Activated naive CD4-positive, alpha-beta T cell treated with anti-CD3 and anti-CD28 coated beads, Interleukin-2, amount 50 U/mL, for 72 hours (primary cell): ENCODE measurements around the gene TTC1. TPM values are rescaled to one million over a fixed set of nuclear protein-coding genes. Genes with fewer than 3 reads are reported as not detected.
"Not testable (repeated sequence)": the region's sequence is repeated elsewhere in the genome, so short reads cannot be mapped to it uniquely, and the experiment has no call there.

Experiments used
- ATAC-seq, 2 donors: fragments of 150-1000 bp; cut with Tn5 transposase; 2 replicates each; pipeline ENCODE4 v1.10.0; 2021; ENCODE audit warnings: mild to moderate bottlenecking in 2 of 2, moderate library complexity in 2 of 2
- DNase-seq, 2 donors: peaks; one replicate each; pipeline ENCODE4 v3.0.0; 2021 to 2022; ENCODE audit warnings: low spot score in 2 of 2
- H3K27ac Mint-ChIP-seq, 2 donors: one replicate each; pipeline ENCODE4 v1.8.0; 2022; ENCODE audit warnings: mild to moderate bottlenecking in 2 of 2, mixed read lengths in 2 of 2
- H3K36me3 Mint-ChIP-seq, 2 donors: one replicate each; pipeline ENCODE4 v1.8.0; 2022; ENCODE audit warnings: mixed read lengths in 2 of 2
- H3K9me3 Mint-ChIP-seq, 2 donors: one replicate each; pipeline ENCODE4 v1.8.0; 2022; ENCODE audit warnings: mixed read lengths in 2 of 2
- total RNA-seq, 2 donors: library from RNA; stranded (reverse); gene quantifications; one replicate each; pipeline ENCODE4 v1.2.3, GENCODE V29; 2022

The TTC1 gene
- total RNA-seq, 2 donors from 2014 or later = 42.8 to 54.8 TPM

- ATAC-seq (no peak), DNase-seq (no peak)
- Mint-ChIP-seq H3K27ac (no peak overlapping the region), H3K36me3 (peaks cover 15 to 23% of the 10 kb centered on the region in 2 donors), H3K9me3 (no peaks in the 10 kb centered on the region)
These were observed 40.2 kb downstream of the TTC1 start for GRCh38 chr5:160049099-160049498.

GRCh38 chr5:160054047-160054446 is 45.1 kb downstream of the TTC1 start:
- H3K27ac Mint-ChIP-seq = no peak overlapping the region
- no peaks in the 10 kb centered on the region for H3K9me3 Mint-ChIP-seq
- DNase-seq (no peak), ATAC-seq (no peak)
- H3K36me3 Mint-ChIP-seq = peaks cover 15 to 18% of the 10 kb centered on the region in 2 donors

GRCh38 chr5:160054831-160055230 is 45.9 kb downstream of the TTC1 start:
- no peak for ATAC-seq
- DNase-seq = no peak
- Mint-ChIP-seq H3K36me3 (peaks cover 13 to 20% of the 10 kb centered on the region in 2 donors), H3K9me3 (no peaks in the 10 kb centered on the region), H3K27ac (no peak overlapping the region)

GRCh38 chr5:160057256-160057655 is 48.3 kb downstream of the TTC1 start:
- no peaks in the 10 kb centered on the region for H3K9me3 Mint-ChIP-seq

GRCh38 chr5:160060001-160060400 is 51.1 kb downstream of the TTC1 start:
- no peak for DNase-seq
- H3K36me3 Mint-ChIP-seq = peaks cover 5% of the 10 kb centered on the region in 2 donors
- no peak overlapping the region for H3K27ac Mint-ChIP-seq
- H3K9me3 Mint-ChIP-seq = no peaks in the 10 kb centered on the region
- no peak for ATAC-seq

More at GRCh38 chr5:160057256-160057655, 48.3 kb downstream of the TTC1 start:
- Mint-ChIP-seq H3K36me3 (peaks cover 4 to 11% of the 10 kb centered on the region in 2 donors), H3K27ac (no peak overlapping the region)
- ATAC-seq (no peak), DNase-seq (no peak)

- DNase-seq = no peak
- H3K36me3 Mint-ChIP-seq = peaks cover 5% of the 10 kb centered on the region in 2 donors
- no peak for ATAC-seq
These were observed 52.8 kb downstream of the TTC1 start for GRCh38 chr5:160061770-160062169.

GRCh38 chr5:160064417-160064810 is 55.5 kb downstream of the TTC1 start:
- DNase-seq = no peak
- ATAC-seq = no peak
- Mint-ChIP-seq H3K9me3 (no peaks in the 10 kb centered on the region), H3K36me3 (peaks cover 3 to 5% of the 10 kb centered on the region in 2 donors), H3K27ac (no peak overlapping the region)

More at GRCh38 chr5:160061770-160062169, 52.8 kb downstream of the TTC1 start:
- Mint-ChIP-seq H3K27ac (peak overlapping the region in 1 of 2 donors; percentile 7), H3K9me3 (no peaks in the 10 kb centered on the region)

GRCh38 chr5:160064995-160065614 is 56.2 kb downstream of the TTC1 start:
- ATAC-seq (no peak), DNase-seq (no peak)
- H3K27ac Mint-ChIP-seq = no peak overlapping the region
- peaks cover 0 to 5% of the 10 kb centered on the region in 2 donors for H3K36me3 Mint-ChIP-seq
- no peaks in the 10 kb centered on the region for H3K9me3 Mint-ChIP-seq

- not testable (repeated sequence) for DNase-seq, H3K9me3 Mint-ChIP-seq, H3K27ac Mint-ChIP-seq, ATAC-seq, H3K36me3 Mint-ChIP-seq
These were observed 60.2 kb downstream of the TTC1 start for GRCh38 chr5:160069120-160069519.

GRCh38 chr5:160071516-160071915 is 62.6 kb downstream of the TTC1 start:
- ATAC-seq (no peak), DNase-seq (no peak)
- Mint-ChIP-seq H3K36me3 (no peaks in the 10 kb centered on the region), H3K27ac (no peak overlapping the region), H3K9me3 (no peaks in the 10 kb centered on the region)

- no peak overlapping the region for H3K27ac Mint-ChIP-seq
- no peak for DNase-seq
- no peaks in the 10 kb centered on the region for H3K36me3 Mint-ChIP-seq
- ATAC-seq = no peak
- H3K9me3 Mint-ChIP-seq = no peaks in the 10 kb centered on the region
These were observed 63.0 kb downstream of the TTC1 start for GRCh38 chr5:160071916-160072315.

- no peak for ATAC-seq
- no peak for DNase-seq
- Mint-ChIP-seq H3K9me3 (no peaks in the 10 kb centered on the region), H3K36me3 (no peaks in the 10 kb centered on the region), H3K27ac (no peak overlapping the region)
These were observed 66.1 kb downstream of the TTC1 start for GRCh38 chr5:160075073-160075472.

- ATAC-seq = no peak
- H3K27ac Mint-ChIP-seq = no peak overlapping the region
- no peak for DNase-seq
- no peaks in the 10 kb centered on the region for H3K9me3 Mint-ChIP-seq
- no peaks in the 10 kb centered on the region for H3K36me3 Mint-ChIP-seq
These were observed 68.1 kb downstream of the TTC1 start for GRCh38 chr5:160076997-160077396.

- DNase-seq = no peak
- Mint-ChIP-seq H3K27ac (no peak overlapping the region), H3K9me3 (no peaks in the 10 kb centered on the region), H3K36me3 (no peaks in the 10 kb centered on the region)
- no peak for ATAC-seq
These were observed 70.8 kb downstream of the TTC1 start for GRCh38 chr5:160079753-160080152.

- no peaks in the 10 kb centered on the region for H3K9me3 Mint-ChIP-seq
- no peaks in the 10 kb centered on the region for H3K36me3 Mint-ChIP-seq
- no peak overlapping the region for H3K27ac Mint-ChIP-seq
- DNase-seq = no peak
- ATAC-seq = no peak
These were observed 72.6 kb downstream of the TTC1 start for GRCh38 chr5:160081495-160081894.

GRCh38 chr5:160082614-160083500 is 73.9 kb downstream of the TTC1 start:
- Mint-ChIP-seq H3K36me3 (no peaks in the 10 kb centered on the region), H3K9me3 (no peaks in the 10 kb centered on the region), H3K27ac (peak overlapping the region in 1 of 2 donors; percentile 50)
- no peak for ATAC-seq
- no peak for DNase-seq

GRCh38 chr5:160083501-160083900 is 74.6 kb downstream of the TTC1 start:
- Mint-ChIP-seq H3K36me3 (no peaks in the 10 kb centered on the region), H3K9me3 (no peaks in the 10 kb centered on the region), H3K27ac (no peak overlapping the region)
- ATAC-seq (no peak), DNase-seq (no peak)

GRCh38 chr5:160084144-160084543 is 75.2 kb downstream of the TTC1 start:
- ATAC-seq (no peak), DNase-seq (no peak)
- no peaks in the 10 kb centered on the region for H3K36me3 Mint-ChIP-seq
- no peak overlapping the region for H3K27ac Mint-ChIP-seq
- no peaks in the 10 kb centered on the region for H3K9me3 Mint-ChIP-seq
